Psoas muscle (tissue), 8 donors: ENCODE results near the gene SIGLEC8. TPM values are rescaled to one million over a fixed set of nuclear protein-coding genes. Genes with fewer than 3 reads are reported as not detected.
"Not testable (repeated sequence)": the region's sequence is repeated elsewhere in the genome, so short reads cannot be mapped to it uniquely, and the experiment has no call there.

Experiments used
- ATAC-seq, 4 donors: fragments of 200-7000 bp; cut with Tn5 transposase; one replicate each; pipeline ENCODE4 v1.9.1; 2020; ENCODE audit warnings: moderate library complexity in 3 of 4, mild to moderate bottlenecking in 2 of 4
- DNase-seq, 2 donors: peaks; one replicate each; pipeline ENCODE4 v3.0.0-alpha.2; 2020
- H3K27ac ChIP-seq: fragments of 200-600 bp; one replicate; pipeline ENCODE4 v1.8.0; 2022
- H3K27me3 ChIP-seq, 3 donors: fragments of 200-600 bp in 1 of 3; one replicate each; pipeline versions ENCODE4 v1.6.1 to v1.8.0; 2013 to 2022; ENCODE audit warnings: low read length in 2 of 3, mild to moderate bottlenecking in 2 of 3, moderate library complexity in 1 of 3; ENCODE audit not compliant: insufficient read depth in 3 of 3
- H3K36me3 ChIP-seq, 2 donors: fragments of 200-600 bp in 1 of 2; one replicate each; pipeline versions ENCODE4 v1.6.1 to v1.8.0; 2013 to 2022; ENCODE audit warnings: low read depth in 1 of 2, mild to moderate bottlenecking in 1 of 2, moderate library complexity in 1 of 2; ENCODE audit not compliant: insufficient read depth in 1 of 2
- H3K4me1 ChIP-seq: fragments of 200-600 bp; one replicate; pipeline ENCODE4 v1.8.0; 2022
- H3K4me3 ChIP-seq: fragments of 200-600 bp; one replicate; pipeline ENCODE4 v1.8.0; 2022; ENCODE audit warnings: mild to moderate bottlenecking
- H3K9me3 ChIP-seq: fragments of 200-600 bp; one replicate; pipeline ENCODE4 v1.8.0; 2022
- CTCF ChIP-seq: fragments of 200-600 bp; IDR thresholded peaks from one replicate; pipeline ENCODE4 v1.8.0; 2022; ENCODE audit warnings: antibody characterized with exemption
- WGBS, 3 donors: extraction: QIAGEN DNeasy Blood & Tissue Kit; methylation state at CpG; one replicate each; pipeline versions ENCODE4 v1.1.6 to v1.1.7; 2013; 5-methylcytosine and 5-hydroxymethylcytosine counted together
- intact Hi-C, 2 donors: fragments of 100-400 bp; cut with DNase I; formaldehyde crosslinking; loops; one replicate each; pipeline versions ENCODE4 v1.11.0 to v1.14.2; 2022
- polyA plus RNA-seq, 3 donors: library from polyadenylated mRNA; stranded (reverse); fragments of 200-250 nt; gene quantifications; one replicate each; pipeline ENCODE4 v1.2.3, GENCODE V29; 2013
- total RNA-seq, 4 donors: library from RNA; stranded (reverse); fragmentation: NEBNext Ultra II Directional in 2 of 4; extraction: Animal tissue kit (Norgen Biotek cat#: 25700) in 2 of 4; gene quantifications; one replicate each; pipeline versions ENCODE4 v1.2.1 to v1.2.4, GENCODE V29; 2021 to 2023
- donor health status: healthy with polysubstance abuse.
- donor health status: DM: no; HTN: no; CAD: no; lungs with moderate emphysema.
- donor health status: Bipolar disorder and iron deficiency.
- donor health status: healthy.
- donor health status: DM: yes; HTN: yes; CAD: no.
- donor health status: DM: no; HTN: no; CAD: no.
- donor health status: DM: no; HTN: no; CAD: no.
- donor health status: DM: yes; HTN: yes; CAD: no.

Gene SIGLEC8
- total and polyA plus RNA-seq, 7 donors: 0.03 to 0.14 (median 0.11) TPM; not detected in 3

DNA sequence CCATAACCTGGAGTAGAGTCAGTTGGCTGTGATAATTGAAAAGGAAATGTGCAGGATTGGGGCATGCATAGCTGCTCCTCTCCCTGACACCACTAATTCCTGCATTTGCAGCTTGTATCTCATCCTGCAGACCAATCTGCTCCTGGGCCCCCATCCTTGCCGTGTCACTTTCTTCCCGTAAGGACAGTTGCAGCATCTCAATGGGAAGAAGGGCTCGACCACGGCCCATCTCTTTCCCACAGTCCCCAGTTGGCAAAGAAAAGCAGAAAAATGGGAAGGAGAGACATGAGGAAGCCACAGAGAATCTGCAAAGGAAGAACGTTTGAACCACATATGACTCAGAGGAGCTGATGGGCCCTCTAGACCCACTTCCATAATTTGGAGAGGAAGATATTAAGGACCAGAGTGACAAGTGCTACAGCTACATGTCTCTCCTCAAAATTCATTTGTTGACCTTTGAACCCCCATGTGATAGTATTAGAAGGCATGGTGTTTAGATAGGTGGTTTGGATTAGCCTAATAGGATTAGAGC lies 45.1 kb upstream of the SIGLEC8 start:
- no peak overlapping the region for H3K4me3 ChIP-seq
- no peak overlapping the region for H3K27ac ChIP-seq
- no peaks in the 10 kb centered on the region for H3K4me1 ChIP-seq
- peaks cover 0 to 2% (median 0%) of the 10 kb centered on the region in 3 donors for H3K27me3 ChIP-seq
- H3K36me3 ChIP-seq: no peaks in the 10 kb centered on the region
- H3K9me3 ChIP-seq: no peaks in the 10 kb centered on the region
- no peak for TF ChIP-seq CTCF
- no peak for DNase-seq
- no peak for ATAC-seq
- WGBS, 3 donors: 71 to 77% (median 76%) methylated on average over 5 of the region's 5 CpGs
- intact Hi-C loops: no loop called here

- Histone ChIP-seq H3K27ac (no peak within 1 kb of the TSS), H3K36me3 (no peaks in the 10 kb centered on the region), H3K4me3 (no peak within 1 kb of the TSS), H3K27me3 (peaks cover 0 to 2% (median 0%) of the 10 kb centered on the region in 3 donors), H3K9me3 (no peaks in the 10 kb centered on the region), H3K4me1 (no peaks in the 10 kb centered on the region)
- TF ChIP-seq CTCF: no peak
- intact Hi-C loops: no loop called here
- peak in 1 of 2 donors; percentile 21 for DNase-seq
- ATAC-seq: no peak
- 61 to 67% (median 66%) methylated on average over 12 of the region's 12 CpGs for WGBS, 3 donors
Measured at GRCh38 chr19:51501594-51502263, 43.5 kb upstream of the SIGLEC8 start, which contains the start of gene SIGLEC12. Gene SIGLEC12, minus strand, starts transcription at chr19:51501800. Its CDS starts 67 bp downstream, at chr19:51501733.

GRCh38 chr19:51500931-51501330 lies 42.7 kb upstream of the SIGLEC8 start:
- ATAC-seq, H3K4me1 ChIP-seq, H3K9me3 ChIP-seq, H3K36me3 ChIP-seq, H3K27ac ChIP-seq, H3K4me3 ChIP-seq, DNase-seq, intact Hi-C loops, H3K27me3 ChIP-seq: not testable (repeated sequence)
- 44 to 58% (median 46%) methylated on average over 4 to 8 of the region's 8 CpGs for WGBS, 3 donors

GRCh38 chr19:51497666-51498065 lies 39.4 kb upstream of the SIGLEC8 start:
- intact Hi-C loops: no loop called here

More at GRCh38 chr19:51497666-51498065, 39.4 kb upstream of the SIGLEC8 start:
- Histone ChIP-seq H3K27ac (no peak overlapping the region), H3K4me3 (no peak overlapping the region), H3K27me3 (peaks cover 0 to 2% (median 0%) of the 10 kb centered on the region in 3 donors), H3K36me3 (no peaks in the 10 kb centered on the region), H3K9me3 (no peaks in the 10 kb centered on the region), H3K4me1 (no peaks in the 10 kb centered on the region)
- ATAC-seq (no peak), DNase-seq (no peak)
- 27 to 33% (median 30%) methylated on average over 3 of the region's 3 CpGs for WGBS, 3 donors
- no peak for TF ChIP-seq CTCF
